ENCODE data around the gene MT4. TPM values are rescaled to one million over a fixed set of nuclear protein-coding genes. Genes with fewer than 3 reads are reported as not detected.

The MT4 gene
- total and polyA plus RNA-seq, 2 of the 4 experiments (the other 2 are of a cell fraction) = not detected

DNA sequence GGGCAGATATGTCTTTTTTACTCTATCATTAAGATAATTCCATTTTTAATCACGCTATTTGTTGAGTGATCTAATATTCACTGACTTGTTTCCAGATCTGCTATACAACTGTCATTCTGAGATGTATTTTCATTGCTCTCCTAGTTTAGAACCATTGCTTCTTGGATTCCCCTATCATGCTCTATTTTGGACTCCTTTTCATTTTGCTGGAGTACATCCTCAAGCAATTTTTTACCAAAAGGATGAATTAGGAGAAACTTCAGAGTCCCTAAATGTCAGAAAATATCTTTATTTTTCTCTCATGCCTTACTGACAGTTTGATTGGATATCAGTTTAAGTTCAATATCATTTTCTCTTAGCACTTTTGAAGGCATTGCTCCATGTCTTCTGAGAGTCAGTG is 9.8 kb downstream of the MT4 start:
- POLR2A ChIA-PET (ENCODE audit: unreplicated experiment) = no interaction called here
- no peak overlapping the region for H3K18ac ChIP-seq (ENCODE audit: low read depth, low read length)
- H4K5ac ChIP-seq (ENCODE audit: low read depth, low read length) = no peak overlapping the region
- no peak overlapping the region for H2AK5ac ChIP-seq (ENCODE audit: low read depth, low read length)
- H2AFZ ChIP-seq (replicated peaks; ENCODE audit: low read length, poor library complexity) = no peak overlapping the region
- no CpG with 5 or more reads among the region's 1 CpG for WGBS, 2 experiments (ENCODE audit: extremely low coverage in 2 of 2, insufficient read length in 1 of 2)
- H4K8ac ChIP-seq (ENCODE audit: low read depth in 2 of 2, low read length in 2 of 2) = no peak overlapping the region
- intact Hi-C loops (cut with micrococcal nuclease) (no loop called here), in situ Hi-C loops (cut with MboI; ENCODE audit: low sequenced_read_pairs) (loop anchor here (5.0 kb wide), 1 partner anchor 128 kb away; no protein-coding TSS in a partner anchor), dilution Hi-C loops (cut with HindIII; ENCODE audit: low sequenced_read_pairs, unreplicated experiment) (no loop called here)
- ATAC-seq (ENCODE audit: low read depth) (no peak), DNase-seq (no peak)
- no peak overlapping the region for H2BK20ac ChIP-seq (ENCODE audit: low read depth, low read length)
- no peak overlapping the region for H3K56ac ChIP-seq (ENCODE audit: extremely low read depth, insufficient read depth, low read length)
- no peaks in the 10 kb centered on the region for H3K36me3 ChIP-seq (ENCODE audit: control insufficient read depth, insufficient read depth, low read length)
- CTCF ChIA-PET = no interaction called here
- TF ChIP-seq POLR2A (IDR thresholded peaks at IDR 0.05; ENCODE audit: low read depth, low read length) (no peak), NFE2L2 (IDR thresholded peaks at IDR 0.05; ENCODE audit: low read depth, low read length) (no peak), FOS (IDR thresholded peaks at IDR 0.05; ENCODE audit: low read depth, low read length) (no peak), CHD1 (IDR thresholded peaks at IDR 0.05; ENCODE audit: low read depth, low read length) (no peak), BHLHE40 (IDR thresholded peaks at IDR 0.05; ENCODE audit: low read depth, low read length) (no peak), RFX5 (IDR thresholded peaks at IDR 0.05; ENCODE audit: low read depth, low read length) (no peak), MAFK (IDR thresholded peaks at IDR 0.05; ENCODE audit: low read depth, low read length) (no peak), MAZ (IDR thresholded peaks at IDR 0.05; ENCODE audit: borderline replicate concordance, low read depth, low read length) (no peak), CEBPB (IDR thresholded peaks at IDR 0.05; ENCODE audit: low read depth, low read length) (no peak)
- TF ChIP-seq, protein P1, sequence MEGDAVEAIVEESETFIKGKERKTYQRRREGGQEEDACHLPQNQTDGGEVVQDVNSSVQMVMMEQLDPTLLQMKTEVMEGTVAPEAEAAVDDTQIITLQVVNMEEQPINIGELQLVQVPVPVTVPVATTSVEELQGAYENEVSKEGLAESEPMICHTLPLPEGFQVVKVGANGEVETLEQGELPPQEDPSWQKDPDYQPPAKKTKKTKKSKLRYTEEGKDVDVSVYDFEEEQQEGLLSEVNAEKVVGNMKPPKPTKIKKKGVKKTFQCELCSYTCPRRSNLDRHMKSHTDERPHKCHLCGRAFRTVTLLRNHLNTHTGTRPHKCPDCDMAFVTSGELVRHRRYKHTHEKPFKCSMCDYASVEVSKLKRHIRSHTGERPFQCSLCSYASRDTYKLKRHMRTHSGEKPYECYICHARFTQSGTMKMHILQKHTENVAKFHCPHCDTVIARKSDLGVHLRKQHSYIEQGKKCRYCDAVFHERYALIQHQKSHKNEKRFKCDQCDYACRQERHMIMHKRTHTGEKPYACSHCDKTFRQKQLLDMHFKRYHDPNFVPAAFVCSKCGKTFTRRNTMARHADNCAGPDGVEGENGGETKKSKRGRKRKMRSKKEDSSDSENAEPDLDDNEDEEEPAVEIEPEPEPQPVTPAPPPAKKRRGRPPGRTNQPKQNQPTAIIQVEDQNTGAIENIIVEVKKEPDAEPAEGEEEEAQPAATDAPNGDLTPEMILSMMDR (conservative IDR thresholded peaks at IDR 0.05; ENCODE audit: low read depth, low read length) = no peak
- TF ChIP-seq, protein P2, sequence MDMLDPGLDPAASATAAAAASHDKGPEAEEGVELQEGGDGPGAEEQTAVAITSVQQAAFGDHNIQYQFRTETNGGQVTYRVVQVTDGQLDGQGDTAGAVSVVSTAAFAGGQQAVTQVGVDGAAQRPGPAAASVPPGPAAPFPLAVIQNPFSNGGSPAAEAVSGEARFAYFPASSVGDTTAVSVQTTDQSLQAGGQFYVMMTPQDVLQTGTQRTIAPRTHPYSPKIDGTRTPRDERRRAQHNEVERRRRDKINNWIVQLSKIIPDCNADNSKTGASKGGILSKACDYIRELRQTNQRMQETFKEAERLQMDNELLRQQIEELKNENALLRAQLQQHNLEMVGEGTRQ (IDR thresholded peaks at IDR 0.05; ENCODE audit: low read depth, low read length) = no peak
- H3K27me3 ChIP-seq (ENCODE audit: control insufficient read depth, insufficient read depth, low read length) = peaks cover 15% of the 10 kb centered on the region
- H4K20me1 ChIP-seq (ENCODE audit: insufficient read depth, low read length) = no peaks in the 10 kb centered on the region
- no peaks in the 10 kb centered on the region for H3K79me1 ChIP-seq (ENCODE audit: low read depth in 1 of 2, low read length in 2 of 2)
- H3K27ac ChIP-seq (ENCODE audit: insufficient read depth, low read length) = no peak overlapping the region
- BruUV-seq (replicated peaks) = no TSS peak
- H3K4me1 ChIP-seq (ENCODE audit: control insufficient read depth, insufficient read depth, low read length) = no peaks in the 10 kb centered on the region
- H3K9me3 ChIP-seq (ENCODE audit: control insufficient read depth, insufficient read depth, low read length) = no peaks in the 10 kb centered on the region
- H3K4ac ChIP-seq (ENCODE audit: low read depth, low read length) = no peak overlapping the region
- H3K4me2 ChIP-seq (ENCODE audit: low read depth, low read length) = no peak overlapping the region
- no peaks in the 10 kb centered on the region for H3K9me1 ChIP-seq (ENCODE audit: insufficient read depth, low read length)
- H3K9ac ChIP-seq (ENCODE audit: low read depth, low read length) = no peak overlapping the region
- H2BK120ac ChIP-seq (ENCODE audit: low read depth, low read length) = no peak overlapping the region
- H3K23ac ChIP-seq (ENCODE audit: low read depth, low read length) = no peak overlapping the region
- no peak overlapping the region for H3K14ac ChIP-seq (replicated peaks; ENCODE audit: low read depth, low read length)
- no peak overlapping the region for H4K91ac ChIP-seq (ENCODE audit: insufficient read depth, low read depth, low read length)
- H2AK9ac ChIP-seq (replicated peaks; ENCODE audit: low read depth, low read length, poor library complexity) = no peak overlapping the region
- H3K4me3 ChIP-seq (ENCODE audit: insufficient read depth, low read depth, low read length) = no peak overlapping the region
- no peak overlapping the region for H2BK5ac ChIP-seq (ENCODE audit: low read depth, low read length, poor library complexity, severe bottlenecking)
- no peak overlapping the region for H2BK15ac ChIP-seq (ENCODE audit: low read depth, low read length)

All from IMR-90 (cell line).